NCI-H128 (cell line): Measurements from ENCODE around the gene GPR119.
"Not testable (repeated sequence)": the region's sequence is repeated elsewhere in the genome, so short reads cannot be mapped to it uniquely, and the experiment has no call there.

Experiments
- DNase-seq: peaks from one replicate; lab custom pipeline; 2025; ENCODE audit not compliant: unreplicated experiment; lab: John Stamatoyannopoulos, UW

GPR119 gene

GRCh38 chrX:130385520-130385919 is at the start of gene GPR119:
TSS of gene GPR119 (minus strand) at chrX:130385674. CDS start at chrX:130385447, 227 bp downstream.
- DNase-seq = no peak

GRCh38 chrX:130429236-130429635 is 43.8 kb upstream of the GPR119 start:
- DNase-seq = not testable (repeated sequence)

- DNase-seq = no peak
These were observed 41.1 kb upstream of the GPR119 start for GRCh38 chrX:130426531-130426930.

DNA sequence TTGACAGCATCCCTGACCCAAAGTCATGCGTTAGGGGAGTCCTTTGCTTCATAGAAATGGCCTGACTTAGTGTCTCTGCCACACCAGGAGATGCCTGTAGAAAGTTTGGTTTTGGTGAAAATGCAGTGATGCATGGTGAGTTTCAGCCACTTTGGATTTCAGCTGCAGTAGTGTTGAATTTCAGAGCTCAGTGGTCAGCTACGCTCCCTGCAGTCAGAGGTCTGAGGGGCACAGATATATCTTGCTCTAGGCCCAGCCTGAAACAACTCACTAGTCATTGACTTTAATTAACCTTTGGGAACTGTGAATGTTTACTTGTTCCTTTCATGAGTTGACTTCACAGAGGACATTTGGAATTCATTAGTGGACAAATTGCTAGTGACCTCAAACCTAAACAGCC is 33.8 kb upstream of the GPR119 start:
- DNase-seq = no peak

DNA sequence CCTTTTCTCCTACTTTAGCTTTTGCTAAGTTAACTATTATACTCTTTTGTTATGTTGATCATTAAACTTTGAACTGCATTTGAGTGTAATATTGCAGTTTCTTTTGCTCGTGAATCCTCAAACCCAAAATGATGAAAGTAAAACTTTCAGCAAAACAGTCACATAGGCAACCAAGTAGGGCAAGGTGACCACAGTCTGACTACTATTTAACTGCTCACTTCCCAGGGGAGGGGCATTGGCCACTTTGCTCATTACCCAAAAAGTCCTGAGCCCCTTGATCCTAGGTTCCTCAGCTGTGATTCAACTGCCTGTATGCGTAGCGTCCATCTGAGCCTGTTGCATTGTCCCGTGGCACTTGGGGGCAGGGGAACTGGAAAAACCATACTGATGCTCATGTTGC is 33.3 kb upstream of the GPR119 start:
- DNase-seq = no peak

DNA sequence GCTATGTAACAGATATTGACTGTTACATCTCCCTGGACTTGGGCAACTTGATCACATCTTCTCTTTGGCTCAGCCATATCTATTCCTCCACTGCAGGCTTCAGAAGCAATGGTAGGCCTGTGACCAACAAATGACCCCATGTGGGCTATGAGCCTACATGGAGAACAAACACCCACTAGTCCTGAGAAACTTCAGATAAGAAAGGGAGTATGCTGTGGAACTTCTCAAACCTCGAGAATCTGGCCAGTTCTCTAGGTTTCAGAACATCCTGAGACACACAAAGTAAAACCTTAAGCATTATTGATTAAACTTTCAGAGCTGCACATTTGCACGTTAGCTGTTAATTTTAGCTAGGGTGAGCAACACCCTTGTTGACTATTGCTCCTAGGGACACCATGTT is 32.6 kb upstream of the GPR119 start:
- DNase-seq = no peak

DNA sequence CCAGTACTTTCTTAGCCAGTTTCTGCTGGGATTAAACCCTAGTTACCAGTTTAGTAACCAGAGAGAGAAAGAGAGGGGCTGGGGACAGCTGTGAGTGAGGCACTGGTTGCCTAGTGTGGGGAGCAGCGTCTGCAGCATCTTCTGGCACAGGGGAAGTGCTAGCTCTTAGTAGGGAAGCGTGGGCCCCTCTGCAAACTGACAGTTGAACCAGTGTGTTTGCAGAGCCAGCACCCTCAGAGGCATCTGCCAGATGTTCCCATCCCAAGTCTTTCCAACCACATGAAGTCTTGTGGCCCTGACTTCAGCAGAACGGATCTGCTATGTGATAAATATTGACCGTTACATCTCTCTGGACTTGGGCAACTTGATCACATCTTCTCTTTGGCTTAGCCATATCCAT is 31.3 kb upstream of the GPR119 start:
- DNase-seq = no peak

GRCh38 chrX:130415201-130415600 is 29.7 kb upstream of the GPR119 start:
- no peak for DNase-seq

- DNase-seq = no peak
These were observed 29.3 kb upstream of the GPR119 start for GRCh38 chrX:130414800-130415199.

GRCh38 chrX:130413415-130413814 is 27.9 kb upstream of the GPR119 start:
- DNase-seq = no peak

DNA sequence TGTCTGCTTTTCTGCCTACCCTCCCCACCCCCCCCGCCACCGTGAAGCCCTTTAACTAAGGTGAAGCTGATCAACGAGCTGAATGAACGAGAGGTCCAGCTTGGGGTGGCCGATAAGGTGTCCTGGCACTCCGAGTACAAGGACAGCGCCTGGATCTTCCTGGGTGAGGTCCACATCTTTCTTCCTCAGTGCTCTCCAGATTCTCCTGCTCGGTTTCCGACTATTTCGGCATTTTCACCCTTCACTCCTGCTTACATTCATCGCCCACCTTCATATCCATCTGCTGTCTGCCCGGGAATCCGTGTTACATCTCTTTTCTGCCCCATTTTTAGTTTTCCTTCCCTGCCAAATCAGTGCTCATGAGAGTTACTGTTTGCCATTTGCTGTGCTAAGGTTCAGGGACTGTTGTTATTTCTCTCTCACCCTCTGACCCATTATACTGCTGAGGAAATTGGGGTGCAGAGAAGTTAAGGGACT is 16.8 kb upstream of the GPR119 start:
- DNase-seq = no peak

- peak; percentile 52 for DNase-seq
These were observed 16.1 kb upstream of the GPR119 start, which contains the start of gene RBMX2 for GRCh38 chrX:130401415-130402207. TSS of gene RBMX2 (plus strand) at chrX:130401987. CDS start at chrX:130402033, 46 bp downstream.

GRCh38 chrX:130395341-130395740 is 9.9 kb upstream of the GPR119 start:
- DNase-seq = no peak

DNA sequence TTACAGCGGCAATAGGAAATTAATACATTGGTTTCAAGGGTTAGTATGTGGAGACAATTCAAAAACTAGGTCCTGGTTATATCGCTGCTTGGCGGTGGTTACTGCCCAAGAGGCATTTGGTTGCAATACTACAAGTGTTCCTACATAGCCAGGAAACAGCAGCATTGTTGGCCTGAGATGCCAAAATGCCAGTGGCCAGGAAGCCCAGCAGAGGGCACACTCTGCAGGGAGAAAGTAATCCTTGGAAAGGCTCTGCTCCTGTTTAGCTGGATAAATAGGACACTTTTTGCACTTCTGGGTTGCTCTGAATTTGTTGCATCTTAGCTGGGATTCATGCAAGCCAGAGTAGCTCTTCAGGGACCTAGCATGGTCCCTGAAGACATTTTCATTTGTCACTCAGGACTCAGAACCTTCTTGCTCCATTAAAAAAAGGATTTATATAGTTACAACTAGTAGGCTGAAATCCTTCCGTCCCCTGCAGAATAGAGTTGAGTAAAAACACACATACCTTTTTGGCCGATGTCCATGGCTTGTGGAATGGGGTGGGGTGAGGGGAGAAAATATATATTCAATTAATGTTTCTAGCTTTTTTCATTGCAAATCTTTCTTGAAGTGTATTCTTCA is 8.1 kb upstream of the GPR119 start:
- DNase-seq = peak; percentile 12

DNA sequence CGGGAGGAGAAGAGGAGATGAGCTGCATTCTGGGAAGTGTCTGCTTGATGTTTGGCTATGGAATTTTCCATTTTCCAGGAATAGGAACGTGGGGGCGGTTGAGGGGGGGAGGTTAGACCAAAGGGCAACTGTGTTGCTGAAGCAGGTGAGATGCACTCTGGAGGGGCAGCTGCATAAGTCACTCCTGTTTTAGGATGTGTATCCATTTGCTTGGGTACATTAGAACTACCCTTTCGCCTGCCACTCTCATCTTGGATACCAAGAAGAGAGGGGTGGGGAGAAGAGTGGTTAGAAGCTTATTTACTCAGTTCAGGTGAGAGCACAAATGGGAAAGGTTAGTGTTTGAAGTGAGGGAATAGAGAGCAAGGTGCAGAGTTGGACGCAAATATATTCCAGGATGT is 934 bp upstream of the GPR119 start:
- DNase-seq = no peak

DNA sequence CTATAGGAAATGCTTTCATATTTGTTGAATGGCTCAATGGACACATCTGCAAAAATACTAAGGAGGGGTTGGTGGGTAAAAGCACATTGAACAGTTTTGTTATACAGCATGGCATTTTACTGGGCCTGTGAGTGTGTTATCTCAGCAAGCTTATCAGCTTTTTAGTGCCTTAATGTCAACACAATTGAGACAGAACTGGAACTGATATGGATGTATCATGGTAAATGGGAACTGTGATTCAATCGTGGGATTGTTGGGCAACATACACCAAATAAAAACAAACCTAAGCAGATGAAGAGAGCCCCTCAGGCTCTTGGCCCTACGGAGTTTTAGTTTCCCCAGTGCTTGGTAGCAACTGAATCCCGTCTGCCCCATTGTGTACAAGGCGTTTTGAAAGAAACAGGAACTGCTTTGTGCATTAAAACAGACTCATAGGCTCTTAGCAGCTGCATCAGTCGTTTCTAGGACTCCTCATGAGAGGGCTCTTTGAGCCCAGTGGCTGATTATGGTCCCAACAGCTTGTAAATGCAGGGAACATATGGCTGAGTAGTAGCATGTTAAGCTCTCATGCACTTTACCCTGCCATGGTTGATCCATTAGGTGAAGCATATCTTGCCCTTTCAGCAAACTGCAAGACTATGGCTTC is 7.3 kb downstream of the GPR119 start:
- DNase-seq = no peak

DNA sequence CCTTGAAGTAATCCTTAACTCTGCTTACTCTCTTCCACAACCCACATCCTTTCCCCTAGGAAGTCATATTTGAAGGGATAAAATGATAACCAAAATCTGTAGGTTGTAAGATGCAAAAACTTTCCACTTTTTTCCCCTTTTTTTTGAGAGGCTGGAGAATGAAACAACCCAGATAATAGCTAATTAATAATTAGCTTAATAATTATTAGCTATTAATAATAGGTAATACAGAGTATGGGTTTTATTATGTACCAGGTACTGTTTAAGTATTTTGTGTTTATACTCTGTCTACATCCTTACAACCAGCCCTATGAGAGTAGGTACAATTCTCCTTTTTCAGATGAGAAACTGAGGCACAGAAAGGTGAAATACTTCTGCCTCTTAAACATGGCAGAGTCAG is 9.4 kb downstream of the GPR119 start:
- no peak for DNase-seq

- DNase-seq = not testable (repeated sequence)
These were observed 33.4 kb downstream of the GPR119 start for GRCh38 chrX:130352050-130352449.

- DNase-seq = no peak
These were observed 33.9 kb downstream of the GPR119 start for GRCh38 chrX:130351567-130351966.

DNA sequence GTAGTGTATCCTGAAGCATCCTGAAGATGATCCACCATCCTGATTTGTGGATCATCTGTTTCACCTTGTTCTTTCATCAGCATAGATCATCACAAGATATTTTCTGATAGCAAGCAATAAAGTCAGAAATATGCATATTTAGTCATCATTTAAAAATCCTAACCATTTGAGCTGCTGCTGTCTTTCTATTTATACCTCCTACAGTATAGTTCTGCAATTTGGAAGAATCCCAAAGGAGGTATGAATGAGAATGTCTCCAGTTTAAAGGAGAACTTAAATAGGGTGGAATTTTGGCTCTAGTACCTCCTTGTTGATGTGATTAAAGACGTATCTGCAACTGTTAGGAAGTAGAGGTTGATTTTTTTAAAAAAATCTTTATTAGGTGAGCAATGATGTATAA is 38.2 kb downstream of the GPR119 start:
- DNase-seq = no peak

DNA sequence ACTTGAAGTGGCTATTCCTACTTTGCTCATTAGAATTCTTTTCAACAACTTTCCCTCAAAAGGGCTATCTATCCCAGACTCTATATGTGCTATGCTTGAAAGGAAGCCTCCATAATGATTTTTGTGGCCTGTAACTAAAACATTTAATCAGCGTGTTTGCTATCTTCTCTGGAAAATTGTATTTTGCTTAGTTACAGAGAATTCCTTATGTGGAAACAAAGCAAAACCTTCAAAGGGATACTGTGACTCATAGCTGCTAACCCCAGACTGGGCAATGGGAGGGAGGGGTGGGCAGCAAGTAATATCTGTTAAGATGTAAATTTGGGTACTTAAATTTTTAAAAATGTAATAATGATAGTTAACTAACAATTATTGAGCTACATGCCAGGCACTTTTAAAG is 42.1 kb downstream of the GPR119 start:
- DNase-seq = no peak

DNA sequence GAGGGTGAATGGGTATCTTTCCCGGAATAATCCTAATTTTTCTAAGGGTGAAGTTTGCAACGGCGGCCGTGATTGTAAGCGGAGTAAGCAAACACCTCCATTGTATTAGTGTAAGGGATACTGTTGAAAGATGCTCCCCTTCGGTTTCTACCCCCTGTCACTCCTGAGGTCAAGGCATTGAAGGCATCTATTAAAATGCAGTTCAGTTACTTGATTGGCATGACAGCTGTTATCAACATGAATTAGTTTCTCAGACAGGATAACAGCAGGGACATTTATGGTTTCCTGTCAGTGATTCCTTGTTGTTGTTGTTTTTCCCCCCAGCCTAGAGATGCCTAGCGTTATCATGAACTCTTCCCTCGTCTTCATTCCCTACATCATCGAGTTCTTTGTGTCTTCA is 45.2 kb downstream of the GPR119 start:
- DNase-seq = no peak
